Brain pericyte (primary cell): ENCODE results near the gene UBD.

Source experiments
- DNase-seq: peaks from one replicate; pipeline ENCODE4 v3.0.0-alpha.2; 2012; ENCODE audit warnings: low read depth, low spot score

The UBD gene

DNA sequence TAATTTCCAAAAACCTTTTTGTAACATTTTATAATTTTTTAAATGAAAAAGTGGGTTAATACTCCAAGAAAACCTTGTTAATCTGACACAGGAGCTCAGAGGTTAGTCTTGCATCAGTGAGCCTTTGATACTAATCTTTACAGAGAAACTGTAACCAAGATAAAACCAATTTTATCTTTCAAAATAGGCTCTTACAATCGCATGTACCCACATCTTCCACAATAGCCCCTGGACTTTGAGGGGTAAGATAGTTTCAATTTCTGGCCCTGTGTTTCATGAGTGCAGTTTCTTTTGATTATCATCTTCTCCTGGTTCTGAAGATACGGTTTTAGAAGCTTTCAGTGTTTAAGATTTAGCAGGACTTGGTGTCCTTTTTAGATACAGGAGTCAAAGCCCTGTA lies 37.3 kb downstream of the UBD start:
- no peak for DNase-seq

DNA sequence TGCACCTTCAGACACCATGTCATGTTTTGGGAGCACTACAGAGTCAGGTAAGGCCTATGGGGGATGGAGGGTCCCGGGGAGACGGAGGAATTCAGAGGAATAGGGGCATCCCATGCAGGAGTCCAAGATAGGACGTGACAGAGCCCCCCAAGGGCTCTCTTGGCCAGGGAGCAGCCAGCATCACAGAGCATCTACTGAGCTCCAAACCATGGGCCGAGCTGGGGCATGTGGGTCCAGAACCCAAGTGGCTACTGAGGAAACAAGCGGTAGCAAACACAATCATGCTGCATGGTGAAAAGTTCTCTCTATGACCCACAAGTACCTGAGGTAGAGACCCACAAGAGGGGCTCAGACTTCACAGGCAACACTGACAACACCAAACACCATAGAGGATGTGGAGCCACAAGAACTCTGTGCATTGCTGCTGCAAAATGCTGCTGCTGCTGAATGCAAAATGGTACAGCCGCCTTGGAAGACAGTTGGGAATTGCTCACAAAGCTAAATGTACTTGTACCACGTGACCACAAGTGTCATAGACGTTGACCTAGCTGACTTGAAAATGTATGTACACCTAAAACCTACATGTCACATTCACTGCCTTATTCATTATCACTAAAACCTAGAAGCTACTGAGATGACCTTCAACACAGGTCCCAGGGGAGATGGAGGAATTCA lies 38.4 kb downstream of the UBD start:
- DNase-seq, result no peak

DNA sequence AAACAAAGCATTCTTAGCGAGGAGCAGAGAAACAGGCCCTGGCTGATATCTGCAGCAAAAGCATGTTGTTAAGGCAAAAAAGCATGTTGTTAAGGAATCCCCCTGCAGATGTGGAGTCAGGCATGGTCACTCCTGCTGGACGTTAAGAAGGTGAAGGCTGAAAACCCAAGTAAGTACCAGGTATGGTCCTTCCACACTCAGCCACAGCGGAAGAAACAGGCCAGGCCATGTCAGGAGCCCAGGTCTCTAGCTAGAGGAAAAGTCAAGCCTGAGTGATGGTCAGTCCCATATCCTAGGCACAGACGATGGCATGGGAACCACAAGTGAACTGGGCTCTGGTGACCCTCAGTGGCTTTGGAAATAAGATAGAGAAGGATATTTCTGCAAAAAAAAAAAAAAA lies 39.3 kb downstream of the UBD start:
- DNase-seq, result no peak

DNA sequence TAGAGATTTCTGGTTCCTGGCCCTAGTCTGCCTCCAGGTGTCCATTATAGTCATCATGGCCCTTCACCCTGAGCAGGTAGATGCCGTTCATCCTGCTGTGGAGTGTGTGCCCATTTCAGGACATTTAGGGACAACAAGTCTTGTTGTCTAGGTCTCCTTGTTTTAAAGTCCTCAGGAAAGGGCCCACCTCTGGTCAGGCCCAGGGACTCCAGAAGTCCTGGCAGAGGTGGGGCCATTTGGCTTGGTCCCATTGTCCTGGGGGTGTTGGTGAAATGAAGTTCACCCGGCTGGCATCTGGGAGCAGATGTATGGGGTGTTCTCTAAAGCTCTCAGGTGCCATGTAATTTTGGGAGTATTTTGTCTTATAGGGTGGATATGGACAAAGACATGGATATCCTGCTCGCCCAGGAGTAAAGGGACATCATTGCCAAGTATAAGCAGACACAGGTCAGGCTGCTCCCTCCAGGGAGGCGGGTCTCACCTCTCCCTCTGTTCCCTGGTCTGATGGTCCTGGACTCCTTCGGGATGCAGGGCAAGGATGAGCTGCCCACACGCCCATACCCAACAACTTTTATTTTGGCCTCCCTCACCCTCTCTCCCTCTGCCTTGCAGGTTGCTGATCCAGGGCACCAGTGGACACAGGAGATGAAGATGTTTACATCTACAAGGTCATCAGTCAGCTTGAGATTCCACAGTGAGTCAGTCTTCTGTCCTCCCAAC lies 40.1 kb downstream of the UBD start:
- no peak for DNase-seq

DNA sequence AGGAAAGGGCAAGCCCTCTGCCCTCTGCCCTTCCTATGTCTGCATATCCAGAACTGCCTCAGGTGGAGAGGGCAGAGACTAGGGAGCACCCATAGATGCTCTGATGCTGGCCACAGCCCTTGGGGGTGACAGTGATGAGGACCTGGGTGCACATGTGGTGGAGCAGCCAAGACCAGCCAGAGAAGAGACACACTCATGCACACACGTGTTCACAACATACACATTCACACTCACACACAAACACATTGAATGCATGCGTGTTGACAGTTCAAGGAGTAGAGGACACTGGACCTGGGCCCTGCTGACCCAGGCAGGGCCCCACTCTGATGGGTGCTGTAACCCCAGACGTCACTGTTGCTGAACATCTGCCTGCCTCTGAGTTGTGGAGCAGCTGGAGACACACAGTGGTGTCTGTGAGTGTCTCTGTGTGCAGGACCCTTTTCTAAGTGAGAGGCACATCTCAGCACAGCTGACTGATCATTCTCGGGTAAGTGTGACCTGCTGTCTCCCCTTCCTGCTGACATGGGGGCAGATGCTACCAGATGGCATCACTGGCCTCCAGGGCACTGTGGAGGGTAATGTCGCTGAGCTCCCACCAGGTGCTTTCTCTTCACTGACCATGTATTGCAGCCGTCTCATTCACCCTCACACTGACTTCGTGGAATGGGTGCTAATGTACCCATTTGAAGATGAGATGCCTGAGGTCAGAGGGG lies 41.6 kb downstream of the UBD start:
- DNase-seq, result no peak

DNA sequence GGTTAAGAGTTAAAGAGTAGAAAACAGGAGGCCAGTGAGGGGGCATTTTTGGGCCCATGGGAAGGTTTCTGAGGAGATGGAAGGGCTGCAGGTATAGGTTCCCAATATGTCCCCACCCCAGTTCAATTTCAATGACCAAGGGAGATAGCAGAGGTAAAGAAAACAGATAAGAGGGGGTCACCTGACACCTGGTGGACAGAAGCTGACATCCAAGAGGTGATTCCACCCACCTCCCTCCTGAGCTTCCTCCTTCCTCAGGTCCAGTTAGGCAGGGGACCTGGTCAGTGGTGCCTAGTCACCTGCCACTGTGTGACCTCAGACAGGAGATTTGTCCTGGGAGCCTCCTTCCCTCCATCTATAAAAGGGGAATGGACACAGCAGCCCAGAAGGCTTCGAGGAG lies 42.3 kb downstream of the UBD start:
- no peak for DNase-seq

DNA sequence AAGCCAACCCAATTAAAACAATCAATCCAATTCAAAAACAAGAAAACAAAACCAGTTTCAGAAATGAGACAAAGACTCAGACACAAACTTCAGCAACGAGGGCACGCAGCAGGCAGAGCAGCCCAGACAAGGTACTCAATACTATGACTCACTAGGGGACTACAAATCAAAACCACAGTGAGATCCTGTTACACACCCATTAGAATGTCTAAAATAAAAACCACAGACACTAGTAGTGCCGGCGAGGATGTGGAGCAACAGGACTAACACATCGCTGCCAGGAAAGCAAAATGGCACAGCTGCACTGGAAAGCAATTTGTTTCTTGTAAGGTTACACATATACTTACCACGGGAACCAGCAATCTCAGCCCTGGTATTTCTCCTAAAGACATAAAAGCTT lies 43.4 kb downstream of the UBD start:
- peak; percentile 15 for DNase-seq

DNA sequence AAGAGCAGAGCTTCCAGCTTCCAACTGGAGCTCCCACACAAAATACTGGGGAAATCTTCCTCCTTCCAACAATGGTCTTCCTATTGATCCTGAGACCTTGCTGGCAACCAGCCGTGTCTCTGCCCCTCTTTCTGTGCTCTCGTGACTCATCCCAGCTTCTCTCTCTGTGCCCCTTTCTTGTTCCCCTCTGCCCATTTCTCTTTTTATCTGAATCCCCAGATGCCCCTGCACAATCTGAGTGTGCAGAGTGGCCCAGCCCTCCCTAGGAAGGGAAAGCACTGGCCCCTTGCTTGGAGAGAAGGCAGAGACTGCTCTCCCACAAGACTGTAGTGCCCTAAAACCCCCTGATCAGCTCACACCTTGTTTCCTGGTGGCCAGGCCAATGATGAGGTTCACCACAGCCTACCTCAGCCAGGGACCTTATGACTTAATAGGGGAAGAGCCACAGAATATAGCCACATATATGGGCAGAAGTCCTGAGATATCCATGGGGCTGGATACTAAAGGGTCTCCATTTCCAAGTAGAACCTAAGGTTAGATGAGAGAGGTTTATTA lies 48.7 kb downstream of the UBD start:
- no peak for DNase-seq

DNA sequence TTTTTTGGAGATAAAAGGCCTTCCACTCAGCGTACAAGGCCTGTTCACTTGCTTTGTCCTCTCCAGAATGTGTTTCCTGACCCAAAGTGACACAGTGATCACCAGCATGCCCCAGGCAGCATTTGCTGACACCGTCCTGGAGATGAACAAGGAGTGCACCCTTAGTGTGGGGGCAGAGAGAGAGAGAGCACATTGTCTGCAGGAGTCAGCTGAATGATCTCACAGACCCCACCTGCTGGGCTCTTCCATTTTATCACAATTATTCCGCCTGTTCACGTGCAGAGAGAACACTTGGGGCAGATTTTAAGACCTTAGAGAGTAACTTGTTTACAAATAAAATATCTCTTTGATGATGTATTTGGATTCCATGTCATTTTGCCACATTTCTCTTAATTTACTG lies 49.3 kb downstream of the UBD start:
- DNase-seq, result no peak

DNA sequence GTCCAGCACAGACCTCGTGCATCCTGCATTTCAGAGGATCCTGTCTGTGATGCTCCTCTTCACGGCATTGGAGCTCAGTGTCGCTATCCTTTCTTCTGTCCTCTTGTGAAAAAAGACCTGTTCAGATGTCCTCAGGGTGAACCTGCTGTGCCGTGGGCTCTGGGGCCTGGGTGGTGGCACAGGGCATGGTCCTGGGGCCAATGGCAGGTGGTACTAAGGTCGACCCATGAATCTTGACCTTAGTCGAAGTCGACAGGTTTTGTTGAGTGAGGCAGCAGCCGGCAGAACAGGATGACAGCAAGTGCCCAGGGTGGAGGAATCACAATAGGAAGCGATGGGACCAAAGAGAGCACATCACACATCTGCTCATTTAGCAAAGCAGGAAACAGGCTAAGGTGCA lies 49.8 kb downstream of the UBD start:
- DNase-seq, result no peak

DNA sequence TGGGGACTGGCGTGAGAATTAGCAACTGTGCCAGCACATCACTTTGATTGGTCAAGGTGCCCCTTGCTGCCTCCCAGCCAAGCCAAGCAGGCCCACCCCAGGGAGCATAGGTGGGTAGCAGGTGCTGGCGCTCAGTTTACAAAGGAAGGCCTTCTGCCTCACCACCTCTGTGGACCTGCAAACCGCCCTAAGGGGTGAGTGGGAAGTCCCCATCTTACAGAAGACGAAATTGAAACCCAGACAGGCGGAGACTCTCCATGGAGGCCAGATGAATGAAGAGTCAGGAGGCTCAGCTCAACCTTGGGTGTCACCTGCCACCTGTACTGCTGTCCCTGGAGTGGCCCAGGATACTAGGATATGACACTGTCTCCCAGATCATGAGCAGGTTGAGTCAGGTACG lies 50.3 kb downstream of the UBD start:
- DNase-seq, result no peak

DNA sequence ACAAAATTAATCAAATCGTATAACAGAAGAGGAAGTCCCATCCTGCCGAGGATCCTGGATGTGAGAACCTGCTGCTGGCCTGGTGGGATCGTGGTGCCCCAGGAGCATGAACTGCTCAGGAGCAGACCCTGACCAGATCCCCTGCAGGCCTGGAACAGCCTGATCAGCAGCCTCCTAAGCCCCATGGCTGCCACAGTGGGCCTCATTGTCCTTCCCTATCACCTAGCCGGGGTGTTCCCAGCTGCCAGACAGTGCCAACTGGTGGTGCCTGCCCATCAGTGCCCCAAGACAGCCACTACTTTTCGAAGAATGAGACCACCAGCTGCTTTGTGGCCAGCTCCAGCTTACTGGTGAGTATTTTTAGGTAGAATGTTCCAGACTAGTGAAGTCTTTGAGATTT lies 52.2 kb downstream of the UBD start:
- no peak for DNase-seq

DNA sequence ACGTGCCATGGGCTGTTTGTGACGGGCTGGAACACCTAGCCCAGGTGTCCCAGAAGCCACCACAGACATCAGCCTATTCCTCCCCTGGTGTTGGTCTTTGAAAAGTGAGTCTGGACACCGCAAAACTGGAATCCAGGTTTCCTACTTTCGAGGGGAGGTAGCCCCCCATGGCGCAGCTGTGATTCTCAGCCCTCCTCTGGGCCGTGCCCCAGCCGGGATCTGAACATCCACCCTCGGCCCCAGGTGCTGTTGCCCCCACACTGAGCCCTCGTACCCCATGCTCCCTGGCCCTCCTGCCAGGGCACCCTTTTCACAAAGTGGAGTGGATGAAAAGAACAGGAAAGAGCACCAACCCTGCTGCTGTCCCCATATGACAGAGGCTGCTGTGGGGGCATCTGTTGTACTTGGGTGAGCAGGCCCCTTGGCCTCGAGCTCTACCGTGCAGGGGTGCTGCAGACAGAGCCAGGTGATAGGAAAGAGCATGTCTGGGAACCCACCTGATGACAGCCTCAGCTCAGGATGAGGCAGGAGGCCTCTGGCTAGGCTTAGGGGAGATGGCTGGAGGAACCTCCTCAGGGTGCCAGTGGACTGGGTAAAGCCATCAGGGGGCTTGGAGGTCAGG lies 53.0 kb downstream of the UBD start:
- DNase-seq, result no peak

DNA sequence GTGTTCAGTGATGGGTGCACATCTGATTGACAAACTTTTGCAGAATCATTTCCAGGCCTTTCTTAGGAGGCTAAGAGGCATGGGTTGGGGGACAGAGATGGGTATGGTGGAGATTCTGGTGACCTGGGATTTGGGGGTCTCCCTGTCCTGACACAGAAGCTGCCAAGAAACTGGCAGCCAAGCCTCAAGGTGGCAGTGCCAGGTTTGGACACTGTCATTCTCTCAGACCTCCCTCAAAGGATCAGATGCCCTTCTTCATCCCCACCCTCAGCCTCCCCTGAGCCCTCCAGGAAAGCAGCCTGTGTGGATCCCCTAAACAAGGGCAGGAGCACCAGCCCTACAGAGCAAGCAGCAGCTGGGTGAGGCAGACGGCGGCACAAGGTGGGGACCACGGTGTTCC lies 53.7 kb downstream of the UBD start:
- DNase-seq, result no peak
